HG03442 (cell line): Measurements from ENCODE around the gene CEACAM19.
"Not testable (repeated sequence)": the region's sequence is repeated elsewhere in the genome, so short reads cannot be mapped to it uniquely, and the experiment has no call there.

Experiments used
- ATAC-seq: cut with Tn5 transposase; IDR thresholded peaks from one replicate; pipeline ENCODE4 v1.9.1; 2021; ENCODE audit warnings: mild to moderate bottlenecking, moderate library complexity; ENCODE audit not compliant: unreplicated experiment

Gene CEACAM19

GRCh38 chr19:44673510-44673909, 2.2 kb downstream of the CEACAM19 start:
- no peak for ATAC-seq

- no peak for ATAC-seq
Measured at GRCh38 chr19:44675521-44675920, 4.2 kb downstream of the CEACAM19 start.

GRCh38 chr19:44677019-44677811, 5.9 kb downstream of the CEACAM19 start:
- ATAC-seq, result no peak

GRCh38 chr19:44680536-44680935, 9.3 kb downstream of the CEACAM19 start:
- no peak for ATAC-seq

GRCh38 chr19:44681992-44682790, 10.9 kb downstream of the CEACAM19 start:
- no peak for ATAC-seq

GRCh38 chr19:44682807-44683206, 11.5 kb downstream of the CEACAM19 start:
- no peak for ATAC-seq

- no peak for ATAC-seq
Measured at GRCh38 chr19:44683434-44684210, 12.3 kb downstream of the CEACAM19 start.

GRCh38 chr19:44684396-44684795, 13.1 kb downstream of the CEACAM19 start:
- ATAC-seq, result not testable (repeated sequence)

- ATAC-seq, result no peak
Measured at GRCh38 chr19:44684892-44685863, 13.9 kb downstream of the CEACAM19 start.

- no peak for ATAC-seq
Measured at GRCh38 chr19:44685877-44686276, 14.6 kb downstream of the CEACAM19 start.

GRCh38 chr19:44686896-44687295, 15.6 kb downstream of the CEACAM19 start:
- no peak for ATAC-seq

GRCh38 chr19:44687888-44688287, 16.6 kb downstream of the CEACAM19 start:
- ATAC-seq, result no peak

- no peak for ATAC-seq
Measured at GRCh38 chr19:44689290-44690130, 18.2 kb downstream of the CEACAM19 start.

- no peak for ATAC-seq
Measured at GRCh38 chr19:44690131-44690440, 18.8 kb downstream of the CEACAM19 start.

- no peak for ATAC-seq
Measured at GRCh38 chr19:44692379-44692721, 21.1 kb downstream of the CEACAM19 start.

GRCh38 chr19:44694184-44694579, 22.9 kb downstream of the CEACAM19 start:
- no peak for ATAC-seq

GRCh38 chr19:44696939-44697669, 25.8 kb downstream of the CEACAM19 start:
- ATAC-seq, result no peak

- ATAC-seq, result no peak
Measured at GRCh38 chr19:44697670-44698034, 26.4 kb downstream of the CEACAM19 start.
